Thyroid gland (tissue), 4 donors: ENCODE measurements around the gene ESYT2.

Experiments
- POLR2A ChIP-seq, 2 donors: fragments of 450-650 bp; IDR thresholded peaks; one replicate each; pipeline ENCODE4 v1.6.1; 2017; ENCODE audit warnings: antibody characterized with exemption in 2 of 2, mild to moderate bottlenecking in 2 of 2, moderate library complexity in 1 of 2
- TF ChIP-seq, protein P1 (sequence below), 6 experiments: fragments of 200-600 bp in 3 of 6; fragments of 450-650 bp in 3 of 6; sonication (generic) in 3 of 6; IDR thresholded peaks; one replicate each; pipeline ENCODE4 v1.5.1; 2016 to 2019; ENCODE audit warnings: antibody characterized with exemption in 6 of 6, mild to moderate bottlenecking in 2 of 6, inconsistent platforms in 1 of 6, moderate library complexity in 1 of 6

DNA sequence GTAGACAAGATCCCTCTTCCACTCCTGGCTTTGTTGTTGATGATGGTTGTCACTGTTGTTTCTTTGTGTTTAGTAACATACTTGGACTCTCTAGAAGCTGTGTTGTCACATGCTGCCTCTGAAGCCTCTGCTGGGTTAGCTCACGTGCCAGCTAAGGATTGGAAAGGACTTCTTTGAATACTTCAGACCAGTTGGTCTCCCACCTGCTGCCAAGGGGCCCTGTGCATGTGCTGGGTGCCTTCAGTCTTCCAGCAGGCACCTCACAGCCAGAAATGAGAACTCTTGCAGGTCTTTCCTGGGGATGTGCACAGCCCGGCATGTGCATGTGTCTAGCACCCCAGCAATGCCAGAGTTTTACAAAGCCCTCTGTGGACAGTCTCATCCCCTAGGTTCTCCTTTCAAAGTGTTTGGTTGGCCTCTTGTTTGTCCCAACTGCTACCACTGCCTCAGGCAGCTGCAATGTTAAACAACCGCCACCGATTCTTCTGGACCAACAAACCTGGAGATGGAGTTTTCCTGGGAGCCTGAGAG lies 103.0 kb downstream of the ESYT2 start:
- TF ChIP-seq, protein P1, sequence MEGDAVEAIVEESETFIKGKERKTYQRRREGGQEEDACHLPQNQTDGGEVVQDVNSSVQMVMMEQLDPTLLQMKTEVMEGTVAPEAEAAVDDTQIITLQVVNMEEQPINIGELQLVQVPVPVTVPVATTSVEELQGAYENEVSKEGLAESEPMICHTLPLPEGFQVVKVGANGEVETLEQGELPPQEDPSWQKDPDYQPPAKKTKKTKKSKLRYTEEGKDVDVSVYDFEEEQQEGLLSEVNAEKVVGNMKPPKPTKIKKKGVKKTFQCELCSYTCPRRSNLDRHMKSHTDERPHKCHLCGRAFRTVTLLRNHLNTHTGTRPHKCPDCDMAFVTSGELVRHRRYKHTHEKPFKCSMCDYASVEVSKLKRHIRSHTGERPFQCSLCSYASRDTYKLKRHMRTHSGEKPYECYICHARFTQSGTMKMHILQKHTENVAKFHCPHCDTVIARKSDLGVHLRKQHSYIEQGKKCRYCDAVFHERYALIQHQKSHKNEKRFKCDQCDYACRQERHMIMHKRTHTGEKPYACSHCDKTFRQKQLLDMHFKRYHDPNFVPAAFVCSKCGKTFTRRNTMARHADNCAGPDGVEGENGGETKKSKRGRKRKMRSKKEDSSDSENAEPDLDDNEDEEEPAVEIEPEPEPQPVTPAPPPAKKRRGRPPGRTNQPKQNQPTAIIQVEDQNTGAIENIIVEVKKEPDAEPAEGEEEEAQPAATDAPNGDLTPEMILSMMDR (IDR thresholded peaks at IDR 0.05), result no peak
- TF ChIP-seq POLR2A (IDR thresholded peaks at IDR 0.05), result no peak
